Smooth muscle cell (in vitro differentiated cells): Measurements from ENCODE around the gene ZNF593OS. TPM values are rescaled to one million over a fixed set of nuclear protein-coding genes. Genes with fewer than 3 reads are reported as not detected.

Source experiments
- DNase-seq: peaks from one replicate; lab custom pipeline; 2025; ENCODE audit not compliant: unreplicated experiment; lab: John Stamatoyannopoulos, UW
- H2AFZ ChIP-seq: fragments of 200-600 bp; sonication (generic); 2 replicates; pipeline ENCODE4 v1.6.0; 2016; ENCODE audit warnings: antibody characterized with exemption, low read depth, mild to moderate bottlenecking
- H3F3A ChIP-seq: fragments of 200-600 bp; sonication (generic); 2 replicates; pipeline ENCODE4 v1.6.0; 2017; ENCODE audit warnings: antibody characterized with exemption, low read depth
- H3K27ac ChIP-seq: fragments of 200-600 bp; sonication (generic); 2 replicates; pipeline ENCODE4 v1.5.1; 2016; ENCODE audit warnings: low read depth, mild to moderate bottlenecking
- H3K27me3 ChIP-seq: fragments of 200-600 bp; sonication (generic); 2 replicates; pipeline ENCODE4 v1.6.1; 2016; ENCODE audit warnings: low read depth, mild to moderate bottlenecking
- H3K36me3 ChIP-seq: fragments of 200-600 bp; sonication (generic); 2 replicates; pipeline ENCODE4 v1.5.1; 2016; ENCODE audit warnings: low read depth
- H3K4me1 ChIP-seq: fragments of 200-600 bp; sonication (generic); 2 replicates; pipeline ENCODE4 v1.5.1; 2016; ENCODE audit warnings: low read depth
- H3K4me2 ChIP-seq: fragments of 200-600 bp; sonication (generic); 2 replicates; pipeline ENCODE4 v1.6.0; 2016; ENCODE audit warnings: mild to moderate bottlenecking
- H3K4me3 ChIP-seq: fragments of 200-600 bp; sonication (generic); 2 replicates; pipeline ENCODE4 v1.5.1; 2016; ENCODE audit warnings: mild to moderate bottlenecking
- H3K79me2 ChIP-seq: fragments of 200-600 bp; sonication (generic); 2 replicates; pipeline ENCODE4 v1.6.0; 2016; ENCODE audit warnings: low read depth, mild to moderate bottlenecking
- H3K9ac ChIP-seq: fragments of 200-600 bp; sonication (generic); 2 replicates; pipeline ENCODE4 v1.6.0; 2016; ENCODE audit warnings: low read depth
- H3K9me3 ChIP-seq: fragments of 200-600 bp; sonication (generic); replicated peaks from 2 replicates; pipeline ENCODE4 v1.5.1; 2016; ENCODE audit warnings: low read depth
- H4K20me1 ChIP-seq: fragments of 200-600 bp; sonication (generic); 2 replicates; pipeline ENCODE4 v1.6.0; 2016; ENCODE audit warnings: low read depth
- WGBS: methylation state at CpG from one replicate; pipeline ENCODE4 v1.1.7; 2016; ENCODE audit warnings: low lambda C conversion rate; 5-methylcytosine and 5-hydroxymethylcytosine counted together
- polyA plus RNA-seq: library from polyadenylated mRNA; unstranded; fragments of >200 nt; fragmentation: Nextera tagmentation; extraction: Ambion mirVana; gene quantifications from 2 replicates; pipeline ENCODE4 v1.2.1, GENCODE V29; 2016
- total RNA-seq: library from RNA; depleted of rRNA; stranded (reverse); fragments of >200 nt; gene quantifications from 2 replicates; pipeline ENCODE4 v1.2.3, GENCODE V29; 2014
- TF ChIP-seq, protein P1 (sequence below): fragments of 200-600 bp; sonication (generic); IDR thresholded peaks from 2 replicates; pipeline ENCODE4 v1.5.1; 2017; ENCODE audit warnings: borderline replicate concordance, mild to moderate bottlenecking, antibody characterized with exemption; ENCODE audit not compliant: insufficient read depth, poor library complexity, severe bottlenecking

Gene ZNF593OS
- total and polyA plus RNA-seq, 2 experiments from 2014 or later, result not detected

DNA sequence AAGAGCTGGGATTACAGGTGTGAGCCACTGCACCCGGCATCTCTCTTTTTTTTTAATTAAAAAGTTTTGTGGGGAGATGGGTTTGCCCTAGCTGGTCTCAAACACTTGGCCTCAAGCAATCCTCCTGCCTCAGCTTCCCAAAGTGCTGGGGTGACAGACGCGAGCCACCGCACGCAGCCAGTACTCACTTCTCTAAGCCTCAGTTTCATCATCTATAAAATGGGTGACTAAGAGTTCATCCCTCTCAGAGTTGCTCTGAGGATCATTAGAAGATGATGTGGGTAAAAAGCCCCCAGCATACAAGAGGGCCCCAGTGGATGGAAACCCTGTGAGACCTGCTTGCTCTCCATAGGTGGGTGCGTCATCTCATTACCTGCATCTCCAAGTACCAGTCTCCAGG is 16.2 kb upstream of the ZNF593OS start:
- TF ChIP-seq, protein P1, sequence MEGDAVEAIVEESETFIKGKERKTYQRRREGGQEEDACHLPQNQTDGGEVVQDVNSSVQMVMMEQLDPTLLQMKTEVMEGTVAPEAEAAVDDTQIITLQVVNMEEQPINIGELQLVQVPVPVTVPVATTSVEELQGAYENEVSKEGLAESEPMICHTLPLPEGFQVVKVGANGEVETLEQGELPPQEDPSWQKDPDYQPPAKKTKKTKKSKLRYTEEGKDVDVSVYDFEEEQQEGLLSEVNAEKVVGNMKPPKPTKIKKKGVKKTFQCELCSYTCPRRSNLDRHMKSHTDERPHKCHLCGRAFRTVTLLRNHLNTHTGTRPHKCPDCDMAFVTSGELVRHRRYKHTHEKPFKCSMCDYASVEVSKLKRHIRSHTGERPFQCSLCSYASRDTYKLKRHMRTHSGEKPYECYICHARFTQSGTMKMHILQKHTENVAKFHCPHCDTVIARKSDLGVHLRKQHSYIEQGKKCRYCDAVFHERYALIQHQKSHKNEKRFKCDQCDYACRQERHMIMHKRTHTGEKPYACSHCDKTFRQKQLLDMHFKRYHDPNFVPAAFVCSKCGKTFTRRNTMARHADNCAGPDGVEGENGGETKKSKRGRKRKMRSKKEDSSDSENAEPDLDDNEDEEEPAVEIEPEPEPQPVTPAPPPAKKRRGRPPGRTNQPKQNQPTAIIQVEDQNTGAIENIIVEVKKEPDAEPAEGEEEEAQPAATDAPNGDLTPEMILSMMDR, result no peak
- H3K79me2 ChIP-seq, result no peaks in the 10 kb centered on the region

DNA sequence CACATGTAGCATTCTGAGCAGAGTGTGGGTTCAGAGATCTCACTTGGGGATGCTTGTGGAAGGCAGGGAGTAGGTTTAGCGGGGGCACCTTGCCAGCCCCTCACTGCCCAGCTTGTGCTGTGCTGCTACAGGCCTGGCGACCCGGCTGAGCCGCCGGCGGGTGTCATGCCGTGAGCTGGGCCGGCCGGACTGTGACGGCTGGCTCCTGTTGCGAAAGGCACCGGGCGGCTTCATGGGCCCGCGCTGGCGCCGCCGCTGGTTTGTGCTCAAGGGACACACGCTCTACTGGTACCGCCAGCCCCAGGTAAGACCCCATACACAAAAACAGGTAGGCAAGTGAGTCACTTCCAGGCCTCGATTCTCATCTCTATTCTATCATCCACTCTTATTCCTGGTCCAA is 13.3 kb upstream of the ZNF593OS start:
- Histone ChIP-seq H3K4me2 (no peak overlapping the region), H3K36me3 (no peaks in the 10 kb centered on the region), H3K27me3 (no peaks in the 10 kb centered on the region), H3K4me1 (no peaks in the 10 kb centered on the region), H3K79me2 (no peaks in the 10 kb centered on the region), H3F3A (no peaks in the 10 kb centered on the region), H3K9me3 (no peaks in the 10 kb centered on the region), H3K27ac (no peak overlapping the region), H4K20me1 (no peaks in the 10 kb centered on the region), H3K9ac (no peak overlapping the region), H3K4me3 (no peak overlapping the region), H2AFZ (no peak overlapping the region)
- DNase-seq, result no peak
- TF ChIP-seq, protein P1, result no peak
- WGBS, result 97% methylated on average over 21 of the region's 21 CpGs

More for the DNA sequence above, 16.2 kb upstream of the ZNF593OS start:
- WGBS, result 100% methylated on average over 6 of the region's 6 CpGs
- no peak for DNase-seq
- Histone ChIP-seq H4K20me1 (no peaks in the 10 kb centered on the region), H3K4me2 (no peak overlapping the region), H3K36me3 (no peaks in the 10 kb centered on the region), H3K4me1 (no peaks in the 10 kb centered on the region), H3K27me3 (no peaks in the 10 kb centered on the region), H3K4me3 (no peak overlapping the region), H2AFZ (no peak overlapping the region), H3K9ac (no peak overlapping the region), H3K9me3 (no peaks in the 10 kb centered on the region), H3K27ac (no peak overlapping the region), H3F3A (no peaks in the 10 kb centered on the region)

DNA sequence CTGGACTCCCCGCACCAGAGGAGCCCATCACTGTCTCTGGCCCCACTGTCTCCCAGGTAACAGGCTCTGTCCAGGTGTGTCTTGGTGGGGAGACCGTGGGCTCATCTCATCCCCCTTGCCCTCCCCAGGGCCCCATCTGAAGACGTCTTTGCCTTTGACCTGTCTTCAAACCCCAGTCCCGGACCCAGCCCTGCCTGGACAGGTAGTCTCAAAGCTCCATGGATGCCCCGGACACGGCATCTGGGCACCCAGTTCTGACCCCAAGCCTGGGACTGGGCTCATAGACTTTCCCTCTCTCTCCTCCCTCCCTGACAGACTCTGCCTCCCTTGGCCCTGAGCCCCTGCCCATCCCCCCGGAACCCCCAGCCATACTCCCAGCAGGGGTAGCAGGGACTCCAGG is 12.5 kb upstream of the ZNF593OS start:
- WGBS, result 86% methylated on average over 6 of the region's 7 CpGs
- H3K79me2 ChIP-seq, result no peaks in the 10 kb centered on the region
- H3K36me3 ChIP-seq, result no peaks in the 10 kb centered on the region
- no peaks in the 10 kb centered on the region for H3K27me3 ChIP-seq
- H3K4me3 ChIP-seq, result no peak overlapping the region
- TF ChIP-seq, protein P1, result no peak
- no peaks in the 10 kb centered on the region for H4K20me1 ChIP-seq
- H3K27ac ChIP-seq, result no peak overlapping the region
- no peak overlapping the region for H2AFZ ChIP-seq
- H3K4me1 ChIP-seq, result no peaks in the 10 kb centered on the region
- H3F3A ChIP-seq, result no peaks in the 10 kb centered on the region
- H3K9ac ChIP-seq, result no peak overlapping the region
- no peaks in the 10 kb centered on the region for H3K9me3 ChIP-seq
- H3K4me2 ChIP-seq, result no peak overlapping the region
- no peak for DNase-seq

DNA sequence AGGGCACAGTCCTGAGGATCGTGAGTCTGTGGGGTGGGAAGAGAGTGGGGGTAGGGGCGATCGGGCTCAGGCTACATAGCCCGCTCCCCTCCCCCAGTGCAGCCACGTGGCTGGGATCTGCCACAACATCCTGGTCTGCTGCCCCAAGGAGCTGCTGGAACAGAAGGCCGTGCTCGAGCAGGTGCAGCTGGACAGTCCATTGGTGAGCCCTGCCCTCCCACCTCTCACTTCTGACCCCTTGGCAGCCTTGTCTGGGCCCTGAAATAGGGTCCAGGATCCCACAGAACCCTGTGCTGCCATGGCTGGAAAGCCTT is 10.7 kb upstream of the ZNF593OS start:
- H4K20me1 ChIP-seq, result no peaks in the 10 kb centered on the region
- H3K9ac ChIP-seq, result no peak overlapping the region
- no peak for DNase-seq
- H3K27me3 ChIP-seq, result no peaks in the 10 kb centered on the region
- H3K36me3 ChIP-seq, result no peaks in the 10 kb centered on the region
- no peaks in the 10 kb centered on the region for H3K4me1 ChIP-seq
- H3K9me3 ChIP-seq, result no peaks in the 10 kb centered on the region
- no peak overlapping the region for H3K27ac ChIP-seq
- WGBS, result 80% methylated on average over 7 of the region's 7 CpGs
- no peak overlapping the region for H2AFZ ChIP-seq
- no peak overlapping the region for H3K4me3 ChIP-seq
- H3K4me2 ChIP-seq, result no peak overlapping the region
- no peaks in the 10 kb centered on the region for H3F3A ChIP-seq
- TF ChIP-seq, protein P1, result no peak
- H3K79me2 ChIP-seq, result no peaks in the 10 kb centered on the region
